IPS DF 6.9 (cell line): Measurements from ENCODE around the gene CYP27A1.

ENCODE experiments used
- DNase-seq: peaks from one replicate; pipeline ENCODE4 v3.0.0-alpha.2; 2013; ENCODE audit warnings: low read depth, low spot score
- H3K27ac ChIP-seq: one replicate; pipeline ENCODE4 v1.5.1; 2013; ENCODE audit warnings: low read length, control low read depth
- H3K27me3 ChIP-seq: 2 replicates; pipeline ENCODE4 v1.6.1; 2013; ENCODE audit warnings: mild to moderate bottlenecking, low read length; ENCODE audit not compliant: control insufficient read depth, insufficient read depth
- H3K36me3 ChIP-seq: 2 replicates; pipeline ENCODE4 v1.6.1; 2013; ENCODE audit warnings: low read length; ENCODE audit not compliant: control insufficient read depth, insufficient read depth
- H3K4me1 ChIP-seq: 2 replicates; pipeline ENCODE4 v1.6.1; 2013; ENCODE audit warnings: low read length; ENCODE audit not compliant: control insufficient read depth, insufficient read depth
- H3K4me3 ChIP-seq: 2 replicates; pipeline ENCODE4 v1.5.1; 2013; ENCODE audit warnings: mild to moderate bottlenecking, low read length
- H3K9me3 ChIP-seq: 2 replicates; pipeline ENCODE4 v1.6.1; 2013; ENCODE audit warnings: low read length, inconsistent platforms; ENCODE audit not compliant: control insufficient read depth, insufficient read depth
- WGBS: extraction: QIAGEN DNeasy Blood & Tissue Kit; methylation state at CpG from one replicate; pipeline ENCODE4 v1.1.7; 2013; ENCODE audit warnings: mixed read lengths, missing lambda C conversion rate; ENCODE audit not compliant: insufficient read length, insufficient coverage; 5-methylcytosine and 5-hydroxymethylcytosine counted together

CYP27A1 gene

DNA sequence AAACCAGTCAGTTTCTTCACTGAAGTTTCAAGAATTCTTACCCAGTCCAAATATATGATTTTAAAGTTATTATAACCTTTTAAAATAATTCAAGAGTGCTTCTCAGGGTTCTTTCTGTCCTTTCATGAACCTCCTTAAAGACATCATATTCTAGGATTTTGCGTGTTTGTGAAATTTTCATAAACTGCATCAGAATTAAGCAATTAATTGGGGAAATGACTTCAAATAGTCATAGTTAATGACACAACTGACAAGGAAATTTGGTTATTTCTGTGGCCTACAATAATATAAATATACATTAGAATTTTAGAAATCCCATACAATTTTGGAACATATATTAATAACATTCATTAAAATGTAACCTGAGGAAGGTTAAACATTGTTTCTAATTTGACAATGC, 10.5 kb downstream of the CYP27A1 start:
- no peaks in the 10 kb centered on the region for H3K9me3 ChIP-seq
- no peaks in the 10 kb centered on the region for H3K4me1 ChIP-seq
- no peak overlapping the region for H3K27ac ChIP-seq
- H3K27me3 ChIP-seq = no peaks in the 10 kb centered on the region
- no CpG with 5 or more reads among the region's 1 CpG for WGBS
- no peaks in the 10 kb centered on the region for H3K36me3 ChIP-seq
- H3K4me3 ChIP-seq = no peak overlapping the region
- no peak for DNase-seq

DNA sequence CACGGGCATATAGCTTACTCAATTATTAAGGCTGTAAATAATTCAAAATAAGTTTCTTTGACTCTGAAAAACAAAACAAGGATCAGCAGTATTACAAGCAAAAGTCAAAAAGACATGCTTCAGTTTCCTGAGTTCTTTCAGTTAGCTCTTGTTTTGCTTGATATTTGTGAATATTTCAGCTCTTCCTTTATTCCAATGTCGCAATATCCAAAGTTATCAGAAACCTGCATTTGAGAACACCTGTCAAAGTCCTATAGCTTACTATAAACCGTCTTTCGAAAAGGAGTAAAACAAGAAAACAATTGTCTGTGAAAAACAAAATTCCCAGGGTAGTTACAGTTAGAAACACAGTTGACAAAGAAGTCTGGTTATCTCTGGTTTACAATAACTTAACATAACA, 14.7 kb downstream of the CYP27A1 start:
- H3K27ac ChIP-seq = no peak overlapping the region
- peaks cover 3% of the 10 kb centered on the region; the same call in 1 of the 2 replicates for H3K4me1 ChIP-seq
- H3K36me3 ChIP-seq = no peaks in the 10 kb centered on the region
- no peak overlapping the region for H3K4me3 ChIP-seq
- no peaks in the 10 kb centered on the region for H3K27me3 ChIP-seq
- WGBS = no CpG with 5 or more reads among the region's 4 CpGs
- H3K9me3 ChIP-seq = no peaks in the 10 kb centered on the region
- DNase-seq = no peak

DNA sequence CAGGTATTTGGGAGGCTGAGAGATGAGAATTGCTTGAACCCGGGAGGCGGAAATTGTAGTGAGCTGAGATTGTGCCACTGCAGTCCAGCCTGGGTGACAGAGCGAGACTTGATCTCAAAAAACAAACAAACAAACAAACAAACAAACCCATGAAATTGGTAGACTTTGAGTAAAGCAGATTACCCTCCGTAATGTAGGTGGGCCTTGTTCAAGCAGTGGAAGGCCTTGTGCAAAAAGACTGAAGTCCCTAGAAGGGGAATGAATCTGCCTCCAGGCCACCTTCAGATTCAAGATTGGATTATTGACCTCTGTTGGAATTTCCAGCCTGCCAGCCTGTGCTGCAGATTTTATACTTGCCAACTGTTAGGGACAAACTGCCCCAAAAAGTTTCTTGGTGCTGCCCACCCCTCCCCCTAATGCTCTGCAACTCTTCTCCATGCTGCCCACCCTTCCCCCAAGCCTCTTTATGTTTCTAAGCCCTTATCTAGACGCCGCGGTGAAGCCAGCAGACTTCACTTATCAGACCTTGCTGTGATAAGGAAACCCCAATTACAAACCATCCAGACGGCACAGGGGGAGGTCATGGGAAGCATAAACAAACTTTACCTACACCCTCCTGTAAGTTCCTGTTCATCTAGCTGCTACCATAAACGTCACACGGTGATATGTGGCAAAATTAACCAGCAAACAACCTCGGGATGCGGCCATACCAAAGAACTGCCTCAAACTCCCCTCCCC, 17.0 kb downstream of the CYP27A1 start:
- WGBS = no CpG with 5 or more reads among the region's 12 CpGs
- Histone ChIP-seq H3K36me3 (no peaks in the 10 kb centered on the region), H3K4me1 (peaks cover 3% of the 10 kb centered on the region; the same call in 1 of the 2 replicates), H3K27ac (no peak overlapping the region), H3K9me3 (no peaks in the 10 kb centered on the region), H3K4me3 (no peak overlapping the region), H3K27me3 (no peaks in the 10 kb centered on the region)
- no peak for DNase-seq

DNA sequence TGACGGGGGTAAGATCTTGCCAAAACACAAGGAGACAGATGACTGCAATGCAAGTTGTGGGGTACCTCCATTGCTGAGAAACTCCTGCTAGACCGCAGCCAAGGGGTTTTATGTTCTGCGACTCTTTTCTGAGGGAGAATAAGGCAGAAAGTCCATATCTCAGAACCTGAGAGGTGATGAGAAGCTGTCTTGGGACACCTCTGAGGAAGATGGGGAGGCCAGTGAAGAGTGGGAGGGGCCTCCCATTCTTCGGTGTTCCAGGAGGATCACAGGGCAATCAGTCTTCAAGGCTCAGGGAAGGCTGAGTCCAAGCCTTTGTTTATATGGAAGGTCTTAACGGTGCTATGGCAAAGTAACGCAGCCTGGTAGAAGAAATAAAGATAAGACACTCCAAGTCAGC, 18.0 kb downstream of the CYP27A1 start:
- no CpG with 5 or more reads among the region's 6 CpGs for WGBS
- H3K4me1 ChIP-seq = peaks cover 3% of the 10 kb centered on the region; the same call in 1 of the 2 replicates
- H3K9me3 ChIP-seq = no peaks in the 10 kb centered on the region
- no peaks in the 10 kb centered on the region for H3K36me3 ChIP-seq
- no peaks in the 10 kb centered on the region for H3K27me3 ChIP-seq
- DNase-seq = no peak
- no peak overlapping the region for H3K4me3 ChIP-seq
- no peak overlapping the region for H3K27ac ChIP-seq

DNA sequence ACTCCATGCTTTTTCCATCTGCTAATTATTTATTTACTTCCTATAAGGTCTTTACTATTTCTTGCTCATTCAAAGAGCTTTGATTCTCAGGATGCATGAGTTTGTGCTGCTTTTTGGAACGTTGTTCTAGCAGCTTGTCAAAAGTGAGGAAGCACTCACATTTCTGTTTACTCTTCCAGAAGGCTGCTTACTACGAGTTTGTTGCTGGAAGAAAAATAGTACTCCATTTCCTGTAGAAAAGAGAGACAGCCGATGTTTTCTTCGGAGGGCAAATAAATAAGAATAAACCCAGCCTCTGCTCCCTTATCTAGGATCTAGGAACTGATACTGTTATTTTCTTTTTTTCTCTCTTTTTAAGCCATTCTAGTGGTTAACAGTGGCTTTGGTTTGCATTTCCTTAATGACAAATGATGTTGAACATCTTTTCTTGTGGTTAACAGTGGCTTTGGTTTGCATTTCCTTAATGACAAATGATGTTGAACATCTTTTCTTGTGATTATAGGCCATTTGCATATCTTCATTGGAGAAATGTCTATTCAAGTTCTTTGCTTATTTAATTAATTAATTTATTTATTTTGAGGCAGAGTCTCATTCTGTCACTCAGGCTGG, 20.5 kb downstream of the CYP27A1 start:
- Histone ChIP-seq H3K4me1 (peaks cover 6% of the 10 kb centered on the region), H3K9me3 (no peaks in the 10 kb centered on the region), H3K27me3 (no peaks in the 10 kb centered on the region), H3K27ac (no peak overlapping the region), H3K36me3 (no peaks in the 10 kb centered on the region), H3K4me3 (no peak overlapping the region)
- WGBS = no CpG with 5 or more reads among the region's 4 CpGs
- DNase-seq = no peak

DNA sequence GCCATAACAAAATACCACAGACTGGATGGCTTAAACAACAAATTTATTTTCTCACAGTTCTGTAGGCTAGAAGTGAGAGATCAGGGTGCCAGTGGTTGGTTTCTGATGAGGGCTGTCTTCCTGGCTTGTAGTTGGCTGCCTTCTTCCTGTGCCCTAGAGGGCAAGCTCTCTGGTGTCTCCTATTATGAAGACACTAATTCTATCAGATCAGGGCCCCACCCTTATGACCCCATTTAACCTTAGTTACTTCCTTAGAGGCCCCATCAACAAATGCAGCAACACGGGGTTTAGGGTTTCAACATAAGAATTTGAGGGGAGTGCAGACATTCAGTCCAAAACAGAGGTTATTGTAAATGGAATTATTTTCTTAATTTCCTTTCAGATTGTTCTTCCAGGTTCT, 22.9 kb downstream of the CYP27A1 start:
- H3K4me3 ChIP-seq = no peak overlapping the region
- no peak overlapping the region for H3K27ac ChIP-seq
- H3K9me3 ChIP-seq = no peaks in the 10 kb centered on the region
- no CpG with 5 or more reads among the region's 1 CpG for WGBS
- H3K27me3 ChIP-seq = no peaks in the 10 kb centered on the region
- H3K4me1 ChIP-seq = peaks cover 4% of the 10 kb centered on the region
- no peak for DNase-seq
- H3K36me3 ChIP-seq = no peaks in the 10 kb centered on the region

DNA sequence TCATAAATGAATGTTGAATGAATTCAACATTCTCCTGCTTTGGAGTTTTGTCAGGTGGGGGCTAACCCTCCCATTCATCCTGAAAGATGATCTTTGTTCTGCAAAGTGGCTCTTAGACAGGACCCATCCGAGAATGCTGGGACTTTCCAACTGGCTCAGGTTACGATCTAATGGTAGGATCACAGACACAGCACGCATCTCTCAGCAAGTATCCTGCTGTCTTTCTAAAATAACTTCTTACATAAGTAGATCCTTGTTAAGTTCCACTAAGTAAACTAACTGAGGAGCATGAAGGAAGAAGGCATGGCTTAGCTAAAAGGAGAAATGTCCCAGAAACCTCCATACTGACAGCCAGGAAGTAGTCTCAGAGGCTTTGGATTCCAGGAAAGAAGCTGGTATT, 23.7 kb downstream of the CYP27A1 start:
- Histone ChIP-seq H3K9me3 (no peaks in the 10 kb centered on the region), H3K36me3 (no peaks in the 10 kb centered on the region), H3K27me3 (no peaks in the 10 kb centered on the region), H3K4me1 (peaks cover 4% of the 10 kb centered on the region), H3K4me3 (no peak overlapping the region), H3K27ac (no peak overlapping the region)
- DNase-seq = no peak
- no CpG with 5 or more reads among the region's 3 CpGs for WGBS

DNA sequence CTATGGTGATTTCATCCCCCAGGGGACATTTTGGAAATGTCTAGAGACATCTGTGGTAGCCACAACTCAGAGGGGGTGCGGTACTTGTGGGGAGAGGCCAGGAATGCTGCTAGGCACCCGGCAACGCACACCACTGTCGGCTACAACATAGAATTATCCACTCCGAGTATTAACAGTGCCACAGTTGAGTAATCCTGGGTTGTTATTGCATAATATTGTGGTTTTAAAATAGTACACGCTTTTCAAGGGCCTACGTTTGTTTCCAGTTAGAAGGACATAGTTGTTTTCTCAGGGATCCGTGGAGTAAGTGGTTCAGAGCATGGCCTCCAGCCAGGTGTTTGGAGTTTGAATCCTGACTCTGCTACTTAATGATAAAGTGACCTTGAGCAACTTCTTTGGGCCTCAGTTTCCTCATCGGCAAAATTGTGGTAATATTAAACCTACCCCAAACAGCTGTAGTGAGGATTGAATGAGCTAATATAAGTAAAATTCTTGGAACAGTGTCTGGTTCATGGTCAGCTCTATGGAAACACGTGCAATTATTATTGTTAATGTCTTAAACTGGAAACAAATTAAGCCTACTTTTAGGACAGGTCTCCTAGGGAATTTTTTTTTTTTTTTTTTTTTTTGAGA, 24.5 kb downstream of the CYP27A1 start:
- whole genome bisulfite sequencing = no CpG with 5 or more reads among the region's 10 CpGs
- H3K27ac ChIP-seq = no peak overlapping the region
- no peak overlapping the region for H3K4me3 ChIP-seq
- no peak for DNase-seq
- no peaks in the 10 kb centered on the region for H3K9me3 ChIP-seq
- H3K4me1 ChIP-seq = peaks cover 4% of the 10 kb centered on the region
- H3K36me3 ChIP-seq = no peaks in the 10 kb centered on the region
- H3K27me3 ChIP-seq = no peaks in the 10 kb centered on the region

DNA sequence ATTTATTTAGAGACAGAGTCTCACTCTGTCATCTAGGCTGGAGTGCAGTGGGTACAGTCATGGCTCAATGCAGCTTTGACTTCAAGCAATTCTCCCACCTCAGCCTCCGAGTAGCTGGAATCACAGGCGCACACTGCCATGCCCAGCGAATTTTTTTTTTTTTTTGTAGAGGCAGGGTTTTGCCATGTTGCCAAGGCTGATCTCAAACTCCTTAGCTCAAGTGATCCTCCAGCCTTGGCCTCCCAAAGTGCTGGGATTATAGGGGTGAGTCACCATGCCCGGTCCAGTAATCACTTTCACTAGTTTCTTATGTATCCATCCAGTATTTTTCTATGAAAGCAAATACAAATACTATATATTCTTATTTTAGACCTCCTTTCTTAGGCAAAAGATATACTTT, 25.7 kb downstream of the CYP27A1 start:
- Histone ChIP-seq H3K4me3 (no peak overlapping the region), H3K4me1 (peaks cover 4% of the 10 kb centered on the region), H3K9me3 (no peaks in the 10 kb centered on the region), H3K36me3 (no peaks in the 10 kb centered on the region), H3K27me3 (no peaks in the 10 kb centered on the region), H3K27ac (no peak overlapping the region)
- no peak for DNase-seq
- WGBS = no CpG with 5 or more reads among the region's 4 CpGs

DNA sequence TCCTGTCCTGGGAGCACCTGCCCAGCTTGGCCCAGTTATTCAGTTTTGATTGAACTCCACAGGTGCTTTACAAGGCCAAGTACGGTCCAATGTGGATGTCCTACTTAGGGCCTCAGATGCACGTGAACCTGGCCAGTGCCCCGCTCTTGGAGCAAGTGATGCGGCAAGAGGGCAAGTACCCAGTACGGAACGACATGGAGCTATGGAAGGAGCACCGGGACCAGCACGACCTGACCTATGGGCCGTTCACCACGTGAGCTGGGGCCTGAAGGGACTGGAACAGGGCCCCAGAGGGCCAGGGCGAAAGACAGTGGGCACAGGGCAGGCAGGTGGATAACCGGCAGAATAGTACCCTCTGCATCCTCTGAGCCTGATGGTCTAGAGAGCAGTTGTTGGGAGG, 27.6 kb downstream of the CYP27A1 start:
- Histone ChIP-seq H3K4me1 (peaks cover 4% of the 10 kb centered on the region), H3K27ac (no peak overlapping the region), H3K4me3 (no peak overlapping the region), H3K27me3 (no peaks in the 10 kb centered on the region), H3K36me3 (no peaks in the 10 kb centered on the region), H3K9me3 (no peaks in the 10 kb centered on the region)
- DNase-seq = no peak
- WGBS = no CpG with 5 or more reads among the region's 12 CpGs
